HG02623 (cell line): ENCODE results near the gene SMARCA2.

Experiments used
- ATAC-seq: cut with Tn5 transposase; IDR thresholded peaks from one replicate; pipeline ENCODE4 v1.9.1; 2021; ENCODE audit warnings: moderate library complexity; ENCODE audit not compliant: unreplicated experiment

Gene SMARCA2

GRCh38 chr9:2015581-2016407 is 647 bp downstream of the SMARCA2 start:
- ATAC-seq: no peak

DNA sequence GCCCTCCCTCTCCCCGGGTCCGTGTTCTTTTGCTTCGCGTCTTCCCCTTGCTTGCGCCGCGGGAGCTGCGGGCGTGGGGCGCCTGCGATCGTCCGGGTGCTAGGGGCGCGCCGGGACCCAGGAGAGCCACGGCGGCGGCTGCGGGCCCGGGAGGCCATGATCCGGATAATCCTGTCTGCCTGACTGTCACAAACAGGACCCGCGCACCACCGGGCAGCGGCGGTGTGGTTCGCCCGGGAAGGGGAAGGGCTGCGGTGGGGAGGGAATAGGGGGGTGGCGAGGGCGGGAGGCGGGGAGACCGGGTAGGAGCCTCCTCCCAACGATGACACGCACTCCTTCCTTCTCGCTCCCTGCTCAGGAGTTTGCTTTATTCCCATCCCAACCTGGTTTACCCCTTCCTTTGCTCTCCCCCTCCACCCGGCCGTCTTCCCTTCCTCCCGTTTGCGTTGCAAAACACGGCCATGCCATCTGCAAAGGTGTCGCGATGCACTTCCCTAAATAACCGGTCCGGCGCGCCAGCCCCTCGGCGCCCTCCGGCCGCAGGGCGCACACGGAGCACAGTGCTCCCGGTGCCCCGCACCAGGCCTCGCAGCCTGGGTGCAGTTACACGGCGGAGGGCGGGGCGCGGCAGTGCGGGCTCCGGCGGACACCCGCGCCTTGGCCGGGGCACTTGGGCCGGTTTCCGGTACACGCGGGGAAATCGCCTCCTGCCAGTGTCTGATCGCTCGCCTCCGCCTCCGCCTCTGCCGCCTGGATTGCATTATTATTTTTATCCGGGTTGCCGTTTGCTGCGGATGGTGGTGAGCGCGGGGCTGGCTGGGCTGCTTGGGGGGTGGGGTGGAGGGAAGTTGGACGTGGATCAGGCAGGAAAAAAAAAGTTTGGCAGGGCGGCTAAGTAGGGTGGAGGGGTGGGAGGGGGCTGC is 1.5 kb downstream of the SMARCA2 start:
- ATAC-seq: no peak

- peak; percentile 24 for ATAC-seq
These were observed 2.4 kb downstream of the SMARCA2 start for GRCh38 chr9:2017331-2018161.

- no peak for ATAC-seq
These were observed 3.1 kb downstream of the SMARCA2 start for GRCh38 chr9:2018162-2018643.

- no peak for ATAC-seq
These were observed 3.8 kb downstream of the SMARCA2 start for GRCh38 chr9:2018764-2019558.

GRCh38 chr9:2019723-2020122 is 4.6 kb downstream of the SMARCA2 start:
- no peak for ATAC-seq

DNA sequence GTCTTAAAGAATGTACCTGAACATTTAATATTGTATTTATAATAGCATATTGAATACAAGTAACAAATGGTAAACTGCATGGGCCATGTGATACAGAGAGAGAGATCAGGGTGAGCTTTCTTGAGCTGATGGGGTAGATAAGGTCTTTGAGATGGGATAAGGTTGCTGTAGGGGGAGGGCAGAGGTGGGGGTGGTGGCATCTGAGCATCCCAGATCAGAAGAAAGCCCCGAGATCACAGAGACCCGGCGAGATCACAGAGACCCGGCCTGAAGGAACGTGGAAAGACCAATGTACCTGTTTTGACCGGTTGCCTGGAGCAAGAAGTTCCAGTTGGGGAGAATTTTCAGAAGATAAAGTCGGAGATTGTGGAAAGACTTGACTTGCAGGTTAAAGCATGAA is 6.6 kb downstream of the SMARCA2 start:
- ATAC-seq: no peak

GRCh38 chr9:2022560-2022959 is 7.4 kb downstream of the SMARCA2 start:
- no peak for ATAC-seq

- no peak for ATAC-seq
These were observed 7.9 kb downstream of the SMARCA2 start for GRCh38 chr9:2023042-2023441.

GRCh38 chr9:2023532-2023931 is 8.4 kb downstream of the SMARCA2 start:
- peak; percentile 47 for ATAC-seq

GRCh38 chr9:2024888-2025782 is 10.0 kb downstream of the SMARCA2 start:
- no peak for ATAC-seq

- no peak for ATAC-seq
These were observed 11.3 kb downstream of the SMARCA2 start for GRCh38 chr9:2026220-2026997.

- no peak for ATAC-seq
These were observed 12.5 kb downstream of the SMARCA2 start for GRCh38 chr9:2027543-2028160.

DNA sequence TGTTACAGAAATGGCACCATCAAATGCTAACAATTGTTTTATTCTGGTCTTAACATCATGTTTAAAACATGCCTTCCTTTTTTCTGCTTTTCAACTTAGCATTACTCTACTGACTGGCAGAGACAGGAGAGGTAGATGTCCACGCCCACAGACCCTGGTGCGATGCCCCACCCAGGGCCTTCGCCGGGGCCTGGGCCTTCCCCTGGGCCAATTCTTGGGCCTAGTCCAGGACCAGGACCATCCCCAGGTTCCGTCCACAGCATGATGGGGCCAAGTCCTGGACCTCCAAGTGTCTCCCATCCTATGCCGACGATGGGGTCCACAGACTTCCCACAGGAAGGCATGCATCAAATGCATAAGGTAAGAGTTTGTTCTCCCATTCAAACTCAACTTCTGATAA is 13.7 kb downstream of the SMARCA2 start:
- no peak for ATAC-seq

DNA sequence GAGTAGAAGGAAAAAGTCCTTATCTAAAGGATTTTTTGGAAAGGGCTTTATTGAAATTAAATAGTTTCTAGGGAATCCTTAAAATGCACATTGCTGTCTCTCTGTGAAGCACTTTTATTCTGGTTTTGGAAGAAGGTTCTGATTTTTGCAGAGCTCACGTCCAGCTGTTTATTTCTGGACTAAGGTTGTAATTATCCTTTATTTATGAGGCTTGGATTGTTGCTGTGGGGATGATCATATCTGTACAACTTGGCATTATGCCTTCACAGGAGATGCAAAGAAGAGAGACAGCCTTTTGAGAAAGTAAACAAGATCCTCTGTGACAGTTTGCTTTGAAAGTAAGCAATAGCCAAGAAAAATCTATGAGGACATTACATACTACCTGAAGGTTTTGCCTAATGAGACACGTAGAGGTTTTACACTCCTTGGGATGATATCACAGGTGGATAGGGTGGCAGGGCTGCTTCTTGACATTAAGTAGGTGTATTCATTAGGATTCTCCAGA is 14.6 kb downstream of the SMARCA2 start:
- no peak for ATAC-seq

DNA sequence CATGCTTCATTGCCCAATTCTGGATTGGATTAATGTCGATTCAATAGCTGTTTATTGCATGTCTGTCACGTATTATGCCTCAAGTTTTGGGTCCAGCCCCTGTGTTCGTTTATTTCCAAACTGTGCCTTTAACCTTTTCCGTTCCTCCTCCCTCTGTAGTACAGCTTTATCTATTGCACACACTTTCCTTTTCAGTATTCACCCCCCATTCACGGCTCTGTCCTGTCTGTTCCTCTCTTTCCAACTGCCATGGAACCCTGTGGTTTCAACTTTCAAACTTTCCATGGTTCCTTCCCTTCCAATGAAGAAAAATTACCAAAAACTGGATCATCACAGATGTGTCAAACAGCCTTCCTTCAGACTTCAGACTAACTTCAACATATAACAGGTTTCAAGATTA is 17.1 kb downstream of the SMARCA2 start:
- ATAC-seq: no peak

DNA sequence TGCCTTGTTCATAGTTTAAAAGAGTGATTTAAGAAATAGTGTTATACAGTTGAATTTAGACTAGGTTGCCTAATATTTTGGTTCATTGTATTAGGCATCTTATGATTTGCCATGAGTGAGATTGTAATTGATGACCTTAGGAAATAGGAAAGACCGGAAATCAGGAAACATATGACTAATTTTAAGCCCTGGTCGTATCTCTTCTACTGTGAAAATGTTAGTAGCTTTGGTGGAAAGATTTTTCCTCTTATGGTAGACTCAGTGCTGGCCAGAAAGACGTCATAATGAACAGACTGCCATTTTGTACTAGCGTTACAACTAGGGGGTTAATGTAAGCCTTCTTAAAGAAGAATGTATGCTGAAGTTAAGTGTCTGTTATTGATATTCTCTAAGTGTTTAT is 21.7 kb downstream of the SMARCA2 start:
- ATAC-seq: no peak
